Measurements from ENCODE around the gene NFE2L2.

The NFE2L2 gene

DNA sequence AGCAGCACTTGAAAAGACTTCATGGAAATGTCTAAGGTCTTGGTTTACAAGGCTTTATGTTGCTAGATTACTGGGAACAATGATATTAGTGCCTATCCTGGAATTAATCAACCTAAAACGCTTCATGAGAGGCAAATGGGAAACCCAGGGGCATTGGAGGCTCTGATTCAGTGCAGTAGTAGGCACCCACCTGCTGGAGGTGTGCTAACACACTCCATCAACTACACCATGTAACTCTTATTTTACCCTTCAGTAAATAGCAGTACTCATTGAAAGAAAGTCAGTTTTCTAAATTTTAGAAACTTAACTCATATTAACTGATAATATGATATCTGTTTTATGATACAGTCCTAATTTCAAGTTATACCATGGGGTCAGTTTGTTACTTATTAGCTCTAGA, 69.3 kb downstream of the NFE2L2 start:
- Histone ChIP-seq H3K4me2 (ENCODE audit: low read length) (no peak overlapping the region), H3K4me1 (no peaks in the 10 kb centered on the region), H3K79me2 (no peaks in the 10 kb centered on the region), H3K27me3 (ENCODE audit: control insufficient read depth, insufficient read depth, low read length) (no peaks in the 10 kb centered on the region), H3K4me3 (ENCODE audit: low read depth, low read length) (no peak overlapping the region), H2AFZ (no peak overlapping the region), H3K9me3 (ENCODE audit: control insufficient read depth, low read length) (no peaks in the 10 kb centered on the region), H3K27ac (no peak overlapping the region), H3K9ac (no peak overlapping the region), H3K36me3 (ENCODE audit: control insufficient read depth, insufficient read depth, low read length) (no peaks in the 10 kb centered on the region)
- TF ChIP-seq, protein P1, sequence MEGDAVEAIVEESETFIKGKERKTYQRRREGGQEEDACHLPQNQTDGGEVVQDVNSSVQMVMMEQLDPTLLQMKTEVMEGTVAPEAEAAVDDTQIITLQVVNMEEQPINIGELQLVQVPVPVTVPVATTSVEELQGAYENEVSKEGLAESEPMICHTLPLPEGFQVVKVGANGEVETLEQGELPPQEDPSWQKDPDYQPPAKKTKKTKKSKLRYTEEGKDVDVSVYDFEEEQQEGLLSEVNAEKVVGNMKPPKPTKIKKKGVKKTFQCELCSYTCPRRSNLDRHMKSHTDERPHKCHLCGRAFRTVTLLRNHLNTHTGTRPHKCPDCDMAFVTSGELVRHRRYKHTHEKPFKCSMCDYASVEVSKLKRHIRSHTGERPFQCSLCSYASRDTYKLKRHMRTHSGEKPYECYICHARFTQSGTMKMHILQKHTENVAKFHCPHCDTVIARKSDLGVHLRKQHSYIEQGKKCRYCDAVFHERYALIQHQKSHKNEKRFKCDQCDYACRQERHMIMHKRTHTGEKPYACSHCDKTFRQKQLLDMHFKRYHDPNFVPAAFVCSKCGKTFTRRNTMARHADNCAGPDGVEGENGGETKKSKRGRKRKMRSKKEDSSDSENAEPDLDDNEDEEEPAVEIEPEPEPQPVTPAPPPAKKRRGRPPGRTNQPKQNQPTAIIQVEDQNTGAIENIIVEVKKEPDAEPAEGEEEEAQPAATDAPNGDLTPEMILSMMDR (IDR thresholded peaks at IDR 0.05) = peak; percentile 6

DNA sequence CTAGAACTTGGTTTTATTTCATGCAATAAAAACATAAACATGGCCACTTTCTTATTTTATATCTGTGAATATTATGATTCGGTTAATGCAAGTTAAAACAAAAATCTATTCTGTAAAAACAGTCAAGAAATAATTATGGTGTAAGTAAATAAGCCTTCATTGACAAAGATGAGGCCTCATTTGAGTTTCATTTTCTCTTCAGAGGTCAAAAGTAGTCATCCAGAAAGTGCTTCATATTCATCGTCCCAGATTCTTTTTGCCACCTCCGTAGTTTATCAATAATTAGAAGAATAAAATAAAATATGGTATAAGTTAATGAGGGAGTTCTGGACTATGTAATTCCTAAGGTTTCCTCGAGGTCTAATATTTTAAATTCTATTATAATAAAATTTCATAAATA, 71.3 kb downstream of the NFE2L2 start:
- Histone ChIP-seq H3K27ac (no peak overlapping the region), H3K27me3 (ENCODE audit: control insufficient read depth, insufficient read depth, low read length) (no peaks in the 10 kb centered on the region), H3K79me2 (no peaks in the 10 kb centered on the region), H3K36me3 (ENCODE audit: control insufficient read depth, insufficient read depth, low read length) (no peaks in the 10 kb centered on the region), H3K4me3 (ENCODE audit: low read depth, low read length) (no peak overlapping the region), H3K9ac (no peak overlapping the region), H2AFZ (no peak overlapping the region), H3K9me3 (ENCODE audit: control insufficient read depth, low read length) (no peaks in the 10 kb centered on the region), H3K4me1 (no peaks in the 10 kb centered on the region), H3K4me2 (ENCODE audit: low read length) (no peak overlapping the region)
- TF ChIP-seq, protein P1 (IDR thresholded peaks at IDR 0.05) = no peak

DNA sequence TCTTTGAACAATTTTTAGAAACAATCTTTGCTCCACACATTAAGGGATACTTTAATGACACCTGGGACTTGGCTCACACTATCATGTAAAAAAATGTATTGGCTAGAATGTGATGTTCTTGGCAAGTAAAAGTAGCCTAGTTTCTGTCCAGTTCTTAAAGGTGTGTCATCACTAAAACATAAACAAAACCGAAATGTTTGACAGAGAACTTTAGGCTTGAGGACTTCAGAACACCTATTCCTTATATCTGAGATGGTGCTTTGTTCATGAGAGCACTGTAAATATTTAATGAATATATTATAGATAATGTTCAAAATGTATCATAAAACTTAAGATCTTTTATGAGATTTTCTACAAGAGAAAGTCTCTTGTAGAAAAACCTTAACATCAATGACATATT, 71.7 kb downstream of the NFE2L2 start:
- Histone ChIP-seq H3K27ac (no peak overlapping the region), H3K4me3 (ENCODE audit: low read depth, low read length) (no peak overlapping the region), H3K9ac (no peak overlapping the region), H3K9me3 (ENCODE audit: control insufficient read depth, low read length) (no peaks in the 10 kb centered on the region), H2AFZ (no peak overlapping the region), H3K79me2 (no peaks in the 10 kb centered on the region), H3K36me3 (ENCODE audit: control insufficient read depth, insufficient read depth, low read length) (no peaks in the 10 kb centered on the region), H3K4me1 (no peaks in the 10 kb centered on the region), H3K4me2 (ENCODE audit: low read length) (no peak overlapping the region), H3K27me3 (ENCODE audit: control insufficient read depth, insufficient read depth, low read length) (no peaks in the 10 kb centered on the region)
- TF ChIP-seq, protein P1 (IDR thresholded peaks at IDR 0.05) = no peak

DNA sequence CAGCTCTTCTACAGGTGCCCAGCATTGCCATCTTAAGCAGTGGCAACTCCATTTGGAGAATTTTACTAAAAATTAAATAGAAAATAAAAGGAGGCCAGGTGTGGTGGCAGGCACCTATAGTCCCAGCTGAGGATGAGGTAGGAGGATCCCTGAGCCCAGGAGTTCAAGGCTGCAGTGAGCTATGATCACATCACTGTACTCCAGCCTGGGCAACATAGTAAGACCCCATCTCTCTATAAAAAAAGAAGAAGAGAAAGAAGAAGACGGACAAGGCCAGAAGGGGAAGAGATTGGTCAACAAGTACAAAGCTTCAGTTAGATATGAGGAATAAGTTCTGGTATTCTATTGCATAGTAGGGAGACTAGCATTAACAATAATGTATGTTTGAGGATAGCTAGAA, 73.6 kb downstream of the NFE2L2 start:
- no peak overlapping the region for H3K9ac ChIP-seq
- H3K4me1 ChIP-seq = no peaks in the 10 kb centered on the region
- H3K27me3 ChIP-seq (ENCODE audit: control insufficient read depth, insufficient read depth, low read length) = no peaks in the 10 kb centered on the region
- H2AFZ ChIP-seq = no peak overlapping the region
- H3K36me3 ChIP-seq (ENCODE audit: control insufficient read depth, insufficient read depth, low read length) = no peaks in the 10 kb centered on the region
- H3K27ac ChIP-seq = no peak overlapping the region
- H3K4me3 ChIP-seq (ENCODE audit: low read depth, low read length) = no peak overlapping the region
- no peaks in the 10 kb centered on the region for H3K9me3 ChIP-seq (ENCODE audit: control insufficient read depth, low read length)
- H3K79me2 ChIP-seq = no peaks in the 10 kb centered on the region
- H3K4me2 ChIP-seq (ENCODE audit: low read length) = no peak overlapping the region
- TF ChIP-seq, protein P1 (IDR thresholded peaks at IDR 0.05) = no peak

Data from parathyroid adenoma (tissue), 2 donors.